Measurements from ENCODE around the gene SERPINA5. TPM values are rescaled to one million over a fixed set of nuclear protein-coding genes. Genes with fewer than 3 reads are reported as not detected.

SERPINA5 gene
- total RNA-seq, 2 donors from 2014 or later: 4.4 to 6.8 TPM

DNA sequence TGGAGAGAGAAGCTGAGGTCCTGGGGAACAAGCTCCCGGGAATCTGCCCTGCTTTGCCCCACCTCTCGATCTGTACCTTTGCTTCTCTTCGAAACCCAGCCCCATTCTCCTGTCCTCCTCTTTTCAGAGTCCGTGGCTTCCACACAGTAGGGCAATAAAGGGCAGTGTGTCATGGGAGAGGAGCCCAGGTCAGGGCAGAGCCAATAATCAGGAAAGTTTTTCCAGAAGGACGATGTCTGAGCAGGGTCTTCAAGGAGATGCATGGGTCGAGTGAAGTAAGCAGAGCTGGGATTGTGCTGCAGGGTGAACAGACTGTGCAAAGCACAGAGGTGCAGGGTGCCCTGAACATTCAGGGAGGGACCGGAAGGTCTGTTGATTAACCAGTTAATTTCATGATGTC is 42.0 kb upstream of the SERPINA5 start:
- Histone ChIP-seq H3K4me3 (no peak overlapping the region), H3K27me3 (replicated peaks; ENCODE audit: insufficient read depth) (no peaks in the 10 kb centered on the region), H3K9me3 (no peaks in the 10 kb centered on the region), H3K4me1 (ENCODE audit: control insufficient read depth in 1 of 2, low read depth in 2 of 2) (no peaks in the 10 kb centered on the region), H3K27ac (no peak overlapping the region), H3K36me3 (no peaks in the 10 kb centered on the region)
- TF ChIP-seq, protein P1, sequence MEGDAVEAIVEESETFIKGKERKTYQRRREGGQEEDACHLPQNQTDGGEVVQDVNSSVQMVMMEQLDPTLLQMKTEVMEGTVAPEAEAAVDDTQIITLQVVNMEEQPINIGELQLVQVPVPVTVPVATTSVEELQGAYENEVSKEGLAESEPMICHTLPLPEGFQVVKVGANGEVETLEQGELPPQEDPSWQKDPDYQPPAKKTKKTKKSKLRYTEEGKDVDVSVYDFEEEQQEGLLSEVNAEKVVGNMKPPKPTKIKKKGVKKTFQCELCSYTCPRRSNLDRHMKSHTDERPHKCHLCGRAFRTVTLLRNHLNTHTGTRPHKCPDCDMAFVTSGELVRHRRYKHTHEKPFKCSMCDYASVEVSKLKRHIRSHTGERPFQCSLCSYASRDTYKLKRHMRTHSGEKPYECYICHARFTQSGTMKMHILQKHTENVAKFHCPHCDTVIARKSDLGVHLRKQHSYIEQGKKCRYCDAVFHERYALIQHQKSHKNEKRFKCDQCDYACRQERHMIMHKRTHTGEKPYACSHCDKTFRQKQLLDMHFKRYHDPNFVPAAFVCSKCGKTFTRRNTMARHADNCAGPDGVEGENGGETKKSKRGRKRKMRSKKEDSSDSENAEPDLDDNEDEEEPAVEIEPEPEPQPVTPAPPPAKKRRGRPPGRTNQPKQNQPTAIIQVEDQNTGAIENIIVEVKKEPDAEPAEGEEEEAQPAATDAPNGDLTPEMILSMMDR (IDR thresholded peaks at IDR 0.05): no peak
- ATAC-seq (ENCODE audit: insufficient number of reproducible peaks, low FRiP score, low read depth) (no peak), DNase-seq (ENCODE audit: low spot score) (no peak)

DNA sequence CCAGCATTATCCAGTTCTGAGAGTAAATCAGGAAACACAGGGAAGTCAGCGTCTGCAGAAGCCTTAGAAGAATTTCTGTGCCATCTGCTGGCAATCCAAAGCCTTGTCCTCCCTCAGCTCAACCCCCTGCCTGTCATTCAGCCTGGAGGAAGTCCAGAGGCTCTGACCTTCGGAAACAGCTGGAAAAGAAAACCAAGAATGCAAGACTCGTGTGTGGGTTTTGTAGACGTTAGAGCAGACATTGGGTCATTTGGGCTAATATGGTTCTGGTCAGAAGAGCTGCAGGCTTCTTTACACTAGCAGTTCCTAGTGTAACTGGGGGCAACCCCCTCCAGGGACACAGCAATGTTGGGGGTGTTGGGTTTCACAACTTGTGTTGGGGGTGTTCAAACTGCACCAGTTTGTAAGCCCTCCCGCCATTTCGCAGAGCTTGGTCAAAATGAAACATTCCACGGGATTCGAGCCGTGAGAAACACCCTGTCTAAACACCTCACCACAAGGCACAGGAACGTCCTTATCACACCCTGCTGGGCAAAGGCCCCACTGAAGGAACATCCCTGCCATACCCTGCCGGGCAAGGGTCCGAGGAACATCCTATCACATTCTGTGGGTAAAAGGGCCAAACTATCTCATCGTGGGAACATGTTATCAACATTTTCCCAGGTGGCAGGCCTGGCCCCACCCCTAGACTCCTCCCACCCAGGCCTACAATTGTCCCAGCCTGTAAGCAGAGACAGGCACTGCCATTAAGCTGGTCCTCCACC is 41.0 kb upstream of the SERPINA5 start:
- TF ChIP-seq, protein P1 (IDR thresholded peaks at IDR 0.05): no peak
- Histone ChIP-seq H3K9me3 (no peaks in the 10 kb centered on the region), H3K27me3 (replicated peaks; ENCODE audit: insufficient read depth) (no peaks in the 10 kb centered on the region), H3K27ac (no peak overlapping the region), H3K36me3 (no peaks in the 10 kb centered on the region), H3K4me1 (ENCODE audit: control insufficient read depth in 1 of 2, low read depth in 2 of 2) (no peaks in the 10 kb centered on the region), H3K4me3 (no peak overlapping the region)
- DNase-seq (ENCODE audit: low spot score) (no peak), ATAC-seq (ENCODE audit: insufficient number of reproducible peaks, low FRiP score, low read depth) (no peak)

DNA sequence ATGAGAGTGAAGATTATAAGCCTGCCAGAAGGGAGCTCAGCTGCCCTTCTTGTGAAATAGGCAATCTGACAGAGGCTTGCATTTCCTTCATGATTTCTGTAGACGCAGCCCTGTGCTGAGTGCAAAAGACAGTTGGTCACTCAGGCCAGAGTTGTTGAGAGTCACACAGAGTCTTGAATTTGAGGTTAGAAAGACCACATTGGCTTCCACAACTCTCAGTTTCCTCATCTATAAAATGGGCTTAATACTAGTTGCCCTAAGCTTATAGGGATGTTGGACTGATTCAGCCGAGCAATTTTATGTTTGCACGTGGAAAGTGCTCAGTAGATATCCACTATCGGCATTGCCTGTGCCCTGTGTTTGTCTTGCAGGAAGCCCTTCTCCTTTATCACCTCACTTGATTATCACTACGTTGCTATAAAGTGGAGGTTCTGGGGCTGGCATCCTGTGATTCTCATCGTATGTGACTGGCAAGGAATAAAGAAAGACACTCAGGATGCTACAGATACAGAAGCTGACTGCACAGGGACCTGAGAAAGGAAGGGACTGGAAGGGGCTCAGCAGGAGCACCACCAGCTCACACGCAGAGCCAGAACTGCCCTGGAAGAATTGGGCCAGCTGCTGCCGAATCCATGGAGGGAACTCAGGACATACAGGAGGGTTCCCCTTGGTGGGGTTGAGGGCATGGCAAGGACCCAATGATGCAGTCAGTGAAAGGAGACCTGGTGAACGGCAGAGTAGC is 39.8 kb upstream of the SERPINA5 start:
- Histone ChIP-seq H3K4me3 (no peak overlapping the region), H3K4me1 (ENCODE audit: control insufficient read depth in 1 of 2, low read depth in 2 of 2) (no peaks in the 10 kb centered on the region), H3K9me3 (peaks cover 2% of the 10 kb centered on the region), H3K36me3 (no peaks in the 10 kb centered on the region), H3K27me3 (replicated peaks; ENCODE audit: insufficient read depth) (no peaks in the 10 kb centered on the region), H3K27ac (no peak overlapping the region)
- no peak for DNase-seq (ENCODE audit: low spot score)
- no peak for ATAC-seq (ENCODE audit: insufficient number of reproducible peaks, low FRiP score, low read depth)
- TF ChIP-seq, protein P1 (IDR thresholded peaks at IDR 0.05): no peak

DNA sequence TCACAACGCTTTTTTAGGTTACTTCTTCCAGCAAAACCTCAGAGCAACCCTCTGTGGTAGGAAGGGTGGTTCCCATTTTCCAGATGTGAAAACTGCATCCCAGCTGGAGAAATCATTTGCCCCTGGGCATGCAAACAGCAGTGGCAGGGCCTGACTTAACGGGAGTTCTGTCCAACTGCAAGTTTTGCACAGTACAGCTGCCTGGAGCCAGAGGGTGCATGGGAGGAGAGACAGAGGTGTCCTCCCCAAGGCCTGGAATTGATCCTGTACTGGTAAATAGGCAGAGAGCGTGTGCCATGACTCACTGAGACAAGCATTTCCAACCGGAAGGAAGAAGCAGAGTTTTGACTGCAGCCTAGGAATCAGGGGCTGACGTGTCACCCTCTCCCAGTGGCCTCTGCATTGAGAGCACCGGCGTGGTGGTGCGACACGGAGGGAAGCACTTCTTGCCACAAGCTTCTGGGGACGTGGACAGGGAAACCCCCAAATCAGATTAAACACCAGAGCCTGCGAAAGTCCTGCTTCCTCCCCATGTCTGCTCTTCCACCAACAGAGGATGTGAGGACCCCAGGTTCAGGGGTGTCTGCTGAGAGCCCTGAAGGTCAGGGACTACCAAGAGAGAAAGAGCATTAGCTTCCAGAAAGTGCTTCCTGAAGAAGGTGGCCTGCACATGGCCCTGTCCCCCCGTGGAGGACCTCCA is 39.0 kb upstream of the SERPINA5 start:
- H3K36me3 ChIP-seq: no peaks in the 10 kb centered on the region
- no peaks in the 10 kb centered on the region for H3K4me1 ChIP-seq (ENCODE audit: control insufficient read depth in 1 of 2, low read depth in 2 of 2)
- no peak overlapping the region for H3K4me3 ChIP-seq
- H3K27me3 ChIP-seq (replicated peaks; ENCODE audit: insufficient read depth): no peaks in the 10 kb centered on the region
- DNase-seq (ENCODE audit: low spot score) (no peak), ATAC-seq (ENCODE audit: insufficient number of reproducible peaks, low FRiP score, low read depth) (no peak)
- H3K9me3 ChIP-seq: peaks cover 4% of the 10 kb centered on the region
- H3K27ac ChIP-seq: no peak overlapping the region
- TF ChIP-seq, protein P1 (IDR thresholded peaks at IDR 0.05): no peak

Data from thoracic aorta (tissue), 2 donors.